ENCODE measurements around the gene ACTA2.

The ACTA2 gene

GRCh38 chr10:88918191-88918905 is 34.2 kb downstream of the ACTA2 start:
- DNase-seq, result no peak

GRCh38 chr10:88916986-88917385 is 35.6 kb downstream of the ACTA2 start:
- DNase-seq, result no peak

GRCh38 chr10:88916231-88916630 is 36.3 kb downstream of the ACTA2 start:
- no peak for DNase-seq

GRCh38 chr10:88915781-88916180 is 36.8 kb downstream of the ACTA2 start:
- DNase-seq, result no peak

GRCh38 chr10:88913788-88914187 is 38.8 kb downstream of the ACTA2 start:
- DNase-seq, result no peak

GRCh38 chr10:88913127-88913526 is 39.4 kb downstream of the ACTA2 start:
- DNase-seq, result no peak

- no peak for DNase-seq
Observed at GRCh38 chr10:88911851-88912250, 40.7 kb downstream of the ACTA2 start.

- no peak for DNase-seq
Observed at GRCh38 chr10:88911116-88911515, 41.5 kb downstream of the ACTA2 start.

GRCh38 chr10:88908194-88908593 is 44.4 kb downstream of the ACTA2 start:
- no peak for DNase-seq

GRCh38 chr10:88906921-88907320 is 45.7 kb downstream of the ACTA2 start:
- DNase-seq, result no peak

- DNase-seq, result no peak
Observed at GRCh38 chr10:88903715-88904114, 48.9 kb downstream of the ACTA2 start.

- no peak for DNase-seq
Observed at GRCh38 chr10:88901984-88902789, 50.4 kb downstream of the ACTA2 start.

GRCh38 chr10:88901206-88901983 is 51.2 kb downstream of the ACTA2 start:
- no peak for DNase-seq

GRCh38 chr10:88899886-88900285 is 52.7 kb downstream of the ACTA2 start:
- DNase-seq, result no peak

- DNase-seq, result no peak
Observed at GRCh38 chr10:88898727-88899126, 53.8 kb downstream of the ACTA2 start.

- DNase-seq, result no peak
Observed at GRCh38 chr10:88896994-88897853, 55.3 kb downstream of the ACTA2 start.

GRCh38 chr10:88896372-88896993 is 56.1 kb downstream of the ACTA2 start:
- no peak for DNase-seq

- DNase-seq, result no peak
Observed at GRCh38 chr10:88895250-88895649, 57.3 kb downstream of the ACTA2 start.

- no peak for DNase-seq
Observed at GRCh38 chr10:88893611-88894010, 59.0 kb downstream of the ACTA2 start.

GRCh38 chr10:88892222-88892967 is 60.2 kb downstream of the ACTA2 start:
- no peak for DNase-seq

GRCh38 chr10:88890681-88891381 is 61.7 kb downstream of the ACTA2 start:
- DNase-seq, result no peak
